HFFc6 (cell line): ENCODE data around the gene TEDC1. TPM values are rescaled to one million over a fixed set of nuclear protein-coding genes. Genes with fewer than 3 reads are reported as not detected.

Source experiments
- DNase-seq: peaks from one replicate; pipeline ENCODE4 v3.0.0-alpha.2; 2018
- H3K27ac Mint-ChIP-seq: 2 replicates; pipeline ENCODE4 v1.8.0; 2020; ENCODE audit warnings: mild to moderate bottlenecking, mixed read lengths
- H3K27me3 Mint-ChIP-seq: 2 replicates; pipeline ENCODE4 v1.8.0; 2021; ENCODE audit warnings: mild to moderate bottlenecking, moderate library complexity, mixed read lengths; ENCODE audit not compliant: insufficient read depth
- H3K36me3 Mint-ChIP-seq: 2 replicates; pipeline ENCODE4 v1.8.0; 2021; ENCODE audit warnings: low read depth, mixed read lengths
- H3K4me1 Mint-ChIP-seq: 2 replicates; pipeline ENCODE4 v1.8.0; 2020; ENCODE audit warnings: low read depth, mixed read lengths
- H3K4me3 Mint-ChIP-seq: 2 replicates; pipeline ENCODE4 v1.8.0; 2020; ENCODE audit warnings: mild to moderate bottlenecking, moderate library complexity, mixed read lengths
- H3K9me3 Mint-ChIP-seq: 2 replicates; pipeline ENCODE4 v1.8.0; 2020; ENCODE audit warnings: mild to moderate bottlenecking, mixed read lengths
- CTCF ChIP-seq: fragments of 200-600 bp; sonication (generic); IDR thresholded peaks from 2 replicates; pipeline ENCODE4 v1.5.0; 2021; ENCODE audit warnings: antibody characterized with exemption, mild to moderate bottlenecking
- total RNA-seq, 6 experiments: library from RNA; stranded (reverse); fragmentation: NEBNext Ultra II Directional; extraction: Animal tissue kit (Norgen Biotek cat#: 25700); gene quantifications; 2 replicates in 1 of 6; 3 replicates in 5 of 6; pipeline ENCODE4 v1.2.3, GENCODE V29; 2021

Gene TEDC1
- total RNA-seq, 6 experiments from 2014 or later, result 9.1 to 12.9 (median 12.7) TPM

GRCh38 chr14:105473677-105474482, 17.2 kb upstream of the TEDC1 start:
- H3K27ac Mint-ChIP-seq, result no peak overlapping the region
- H3K4me1 Mint-ChIP-seq, result no peaks in the 10 kb centered on the region
- H3K27me3 Mint-ChIP-seq, result peaks cover 5% of the 10 kb centered on the region
- peaks cover 4% of the 10 kb centered on the region; the same call in 1 of the 2 replicates for H3K9me3 Mint-ChIP-seq
- no peak for TF ChIP-seq CTCF
- peak overlapping the region; percentile 64 for H3K4me3 Mint-ChIP-seq
- DNase-seq, result peak; percentile 70
- H3K36me3 Mint-ChIP-seq, result no peaks in the 10 kb centered on the region

- peaks cover 4% of the 10 kb centered on the region; the same call in 1 of the 2 replicates for H3K9me3 Mint-ChIP-seq
- peaks cover 5% of the 10 kb centered on the region for H3K27me3 Mint-ChIP-seq
- no peaks in the 10 kb centered on the region for H3K4me1 Mint-ChIP-seq
- no peak for DNase-seq
- H3K36me3 Mint-ChIP-seq, result no peaks in the 10 kb centered on the region
- H3K4me3 Mint-ChIP-seq, result peak within 1 kb of the TSS; percentile 64
- no peak within 1 kb of the TSS; the same call in 1 of the 2 replicates for H3K27ac Mint-ChIP-seq
- TF ChIP-seq CTCF, result no peak
Observed at GRCh38 chr14:105474483-105475268, 16.4 kb upstream of the TEDC1 start, which contains the start of gene CRIP2. Gene CRIP2, plus strand, starts transcription at chr14:105474821. Its CDS starts 42 bp downstream, at chr14:105474863.

GRCh38 chr14:105475269-105476096, 15.6 kb upstream of the TEDC1 start:
- Mint-ChIP-seq H3K4me1 (no peaks in the 10 kb centered on the region), H3K27me3 (peaks cover 8% of the 10 kb centered on the region), H3K4me3 (peak overlapping the region; percentile 41), H3K36me3 (no peaks in the 10 kb centered on the region), H3K27ac (no peak overlapping the region; the same call in 1 of the 2 replicates), H3K9me3 (peaks cover 4% of the 10 kb centered on the region; the same call in 1 of the 2 replicates)
- TF ChIP-seq CTCF, result no peak
- DNase-seq, result no peak

GRCh38 chr14:105476097-105476830, 14.8 kb upstream of the TEDC1 start:
- Mint-ChIP-seq H3K4me3 (no peak overlapping the region), H3K27ac (no peak overlapping the region; the same call in 1 of the 2 replicates), H3K9me3 (peaks cover 4% of the 10 kb centered on the region; the same call in 1 of the 2 replicates), H3K36me3 (no peaks in the 10 kb centered on the region), H3K4me1 (peaks cover 6% of the 10 kb centered on the region), H3K27me3 (peaks cover 12% of the 10 kb centered on the region)
- no peak for TF ChIP-seq CTCF
- no peak for DNase-seq
